ENCODE measurements around the gene ACY1. TPM values are rescaled to one million over a fixed set of nuclear protein-coding genes. Genes with fewer than 3 reads are reported as not detected.

The ACY1 gene
- total and polyA plus RNA-seq, 10 of the 15 experiments (the other 5 are each of a cell fraction or from before 2014, with no cell fraction given): 18.5 to 42.2 (median 27.8) TPM

DNA sequence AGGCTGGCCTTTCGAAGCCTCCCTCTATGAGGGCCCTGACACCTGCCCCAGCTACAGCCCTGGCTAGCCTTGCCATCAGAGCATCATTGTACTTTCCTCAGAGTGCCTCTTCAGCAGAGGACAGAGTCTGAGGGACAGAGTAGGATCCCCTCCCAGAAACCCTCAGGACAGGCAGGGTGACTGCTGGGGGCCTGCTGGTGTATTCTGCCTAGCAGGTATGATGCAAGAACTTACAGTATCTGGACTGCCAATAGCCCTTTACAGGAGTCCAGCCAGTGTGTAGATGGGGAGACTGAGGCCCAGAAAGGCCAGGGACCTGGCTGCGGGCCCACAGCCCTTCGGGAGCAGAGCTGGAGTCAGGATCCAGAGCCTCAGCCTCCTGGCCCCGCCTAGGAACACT is 54.0 kb downstream of the ACY1 start (continued):
- TF ChIP-seq, protein P1, sequence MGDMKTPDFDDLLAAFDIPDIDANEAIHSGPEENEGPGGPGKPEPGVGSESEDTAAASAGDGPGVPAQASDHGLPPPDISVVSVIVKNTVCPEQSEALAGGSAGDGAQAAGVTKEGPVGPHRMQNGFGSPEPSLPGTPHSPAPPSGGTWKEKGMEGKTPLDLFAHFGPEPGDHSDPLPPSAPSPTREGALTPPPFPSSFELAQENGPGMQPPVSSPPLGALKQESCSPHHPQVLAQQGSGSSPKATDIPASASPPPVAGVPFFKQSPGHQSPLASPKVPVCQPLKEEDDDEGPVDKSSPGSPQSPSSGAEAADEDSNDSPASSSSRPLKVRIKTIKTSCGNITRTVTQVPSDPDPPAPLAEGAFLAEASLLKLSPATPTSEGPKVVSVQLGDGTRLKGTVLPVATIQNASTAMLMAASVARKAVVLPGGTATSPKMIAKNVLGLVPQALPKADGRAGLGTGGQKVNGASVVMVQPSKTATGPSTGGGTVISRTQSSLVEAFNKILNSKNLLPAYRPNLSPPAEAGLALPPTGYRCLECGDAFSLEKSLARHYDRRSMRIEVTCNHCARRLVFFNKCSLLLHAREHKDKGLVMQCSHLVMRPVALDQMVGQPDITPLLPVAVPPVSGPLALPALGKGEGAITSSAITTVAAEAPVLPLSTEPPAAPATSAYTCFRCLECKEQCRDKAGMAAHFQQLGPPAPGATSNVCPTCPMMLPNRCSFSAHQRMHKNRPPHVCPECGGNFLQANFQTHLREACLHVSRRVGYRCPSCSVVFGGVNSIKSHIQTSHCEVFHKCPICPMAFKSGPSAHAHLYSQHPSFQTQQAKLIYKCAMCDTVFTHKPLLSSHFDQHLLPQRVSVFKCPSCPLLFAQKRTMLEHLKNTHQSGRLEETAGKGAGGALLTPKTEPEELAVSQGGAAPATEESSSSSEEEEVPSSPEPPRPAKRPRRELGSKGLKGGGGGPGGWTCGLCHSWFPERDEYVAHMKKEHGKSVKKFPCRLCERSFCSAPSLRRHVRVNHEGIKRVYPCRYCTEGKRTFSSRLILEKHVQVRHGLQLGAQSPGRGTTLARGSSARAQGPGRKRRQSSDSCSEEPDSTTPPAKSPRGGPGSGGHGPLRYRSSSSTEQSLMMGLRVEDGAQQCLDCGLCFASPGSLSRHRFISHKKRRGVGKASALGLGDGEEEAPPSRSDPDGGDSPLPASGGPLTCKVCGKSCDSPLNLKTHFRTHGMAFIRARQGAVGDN (IDR thresholded peaks at IDR 0.05): no peak
- TF ChIP-seq PAX5 (IDR thresholded peaks at IDR 0.05; ENCODE audit: borderline replicate concordance, low read depth, low read length): no peak

DNA sequence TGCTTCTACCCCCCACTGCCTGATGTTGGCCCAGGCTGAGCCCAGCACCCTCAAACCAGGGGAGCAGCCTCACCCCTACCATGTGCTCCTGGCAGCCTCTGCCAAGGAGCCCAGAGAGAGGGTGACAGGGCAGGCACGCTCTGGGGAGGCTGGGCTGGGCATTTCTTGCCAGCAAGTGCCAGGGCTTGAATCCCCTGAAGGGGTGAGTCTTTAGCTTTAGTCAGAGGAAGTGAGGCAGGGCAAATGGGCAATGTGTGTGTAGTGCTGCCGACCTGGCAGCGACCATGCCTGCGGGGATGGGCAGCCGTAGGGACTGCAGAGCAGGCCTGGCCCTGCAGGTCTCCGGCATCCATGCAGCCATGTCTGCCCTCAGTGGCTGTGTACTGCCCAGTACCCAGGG is 54.9 kb downstream of the ACY1 start:
- FAIRE-seq (no peak), DNase-seq (ENCODE audit: low read depth, low spot score) (no peak), ATAC-seq (no peak)
- Histone ChIP-seq H3K4me3 (no peak overlapping the region), H3K36me3 (ENCODE audit: control insufficient read depth in 2 of 2, insufficient read depth in 2 of 2, low read length in 1 of 2) (no peaks in the 10 kb centered on the region), H4K20me1 (ENCODE audit: control insufficient read depth, insufficient read depth) (no peaks in the 10 kb centered on the region), H3K9ac (ENCODE audit: control insufficient read depth, insufficient read depth, low read length) (no peak overlapping the region), H3K9me3 (replicated peaks; ENCODE audit: control insufficient read depth, insufficient read depth, low read length) (no peaks in the 10 kb centered on the region), H3K79me2 (ENCODE audit: control insufficient read depth, insufficient read depth, low read length) (no peaks in the 10 kb centered on the region), H3K4me2 (ENCODE audit: control insufficient read depth, insufficient read depth) (no peak overlapping the region), H3K4me1 (ENCODE audit: control insufficient read depth, insufficient read depth, low read length) (peaks cover 7% of the 10 kb centered on the region; the same call in 1 of the 2 replicates), H3K27me3 (replicated peaks in 1 of 2; ENCODE audit: control insufficient read depth in 2 of 2, insufficient read depth in 2 of 2, low read length in 1 of 2) (no peaks in the 10 kb centered on the region), H2AFZ (ENCODE audit: control insufficient read depth, low read depth, low read length) (no peak overlapping the region), H3K27ac (ENCODE audit: control insufficient read depth, insufficient read depth) (no peak overlapping the region)
- ChIA-PET SMC1A (ENCODE audit: uncharacterized antibody, unreplicated experiment) (interaction anchor here (0.8 to 3.8 kb wide), 4 partner anchors 10 to 85 kb away, joined by 3 to 37 read pairs (median 4); no protein-coding TSS in a partner anchor), RAD21 (ENCODE audit: unreplicated experiment) (interaction anchor here (1.0 to 4.5 kb wide), 2 partner anchors 15 to 36 kb away, joined by 3 to 48 read pairs; no protein-coding TSS in a partner anchor), CTCF (interaction anchor here (1.5 to 4.6 kb wide), 3 partner anchors 8 to 35 kb away, joined by 3 to 44 read pairs (median 41); no protein-coding TSS in a partner anchor), POLR2A (interaction anchor here (0.6 to 2.7 kb wide), 2 partner anchors 13 to 19 kb away, joined by 3 to 12 read pairs; no protein-coding TSS in a partner anchor)
- intact Hi-C loops (cut with micrococcal nuclease; ENCODE audit: unreplicated experiment) (no loop called here), in situ Hi-C loops (cut with MboI) (no loop called here)
- TF ChIP-seq CBX5 (IDR thresholded peaks at IDR 0.05; ENCODE audit: low read depth) (no peak), RB1 (IDR thresholded peaks at IDR 0.05; ENCODE audit: borderline replicate concordance) (no peak), CEBPB (IDR thresholded peaks at IDR 0.05; ENCODE audit: borderline replicate concordance in 1 of 2, low read depth in 2 of 2, low read length in 2 of 2) (no peak), PML (IDR thresholded peaks at IDR 0.05; ENCODE audit: low read length) (no peak), SPI1 (IDR thresholded peaks at IDR 0.05; ENCODE audit: borderline replicate concordance, insufficient read depth, low read depth, low read length) (no peak), ZNF384 (IDR thresholded peaks at IDR 0.05; ENCODE audit: borderline replicate concordance, low read depth, low read length) (no peak)
- TF ChIP-seq, protein P2, sequence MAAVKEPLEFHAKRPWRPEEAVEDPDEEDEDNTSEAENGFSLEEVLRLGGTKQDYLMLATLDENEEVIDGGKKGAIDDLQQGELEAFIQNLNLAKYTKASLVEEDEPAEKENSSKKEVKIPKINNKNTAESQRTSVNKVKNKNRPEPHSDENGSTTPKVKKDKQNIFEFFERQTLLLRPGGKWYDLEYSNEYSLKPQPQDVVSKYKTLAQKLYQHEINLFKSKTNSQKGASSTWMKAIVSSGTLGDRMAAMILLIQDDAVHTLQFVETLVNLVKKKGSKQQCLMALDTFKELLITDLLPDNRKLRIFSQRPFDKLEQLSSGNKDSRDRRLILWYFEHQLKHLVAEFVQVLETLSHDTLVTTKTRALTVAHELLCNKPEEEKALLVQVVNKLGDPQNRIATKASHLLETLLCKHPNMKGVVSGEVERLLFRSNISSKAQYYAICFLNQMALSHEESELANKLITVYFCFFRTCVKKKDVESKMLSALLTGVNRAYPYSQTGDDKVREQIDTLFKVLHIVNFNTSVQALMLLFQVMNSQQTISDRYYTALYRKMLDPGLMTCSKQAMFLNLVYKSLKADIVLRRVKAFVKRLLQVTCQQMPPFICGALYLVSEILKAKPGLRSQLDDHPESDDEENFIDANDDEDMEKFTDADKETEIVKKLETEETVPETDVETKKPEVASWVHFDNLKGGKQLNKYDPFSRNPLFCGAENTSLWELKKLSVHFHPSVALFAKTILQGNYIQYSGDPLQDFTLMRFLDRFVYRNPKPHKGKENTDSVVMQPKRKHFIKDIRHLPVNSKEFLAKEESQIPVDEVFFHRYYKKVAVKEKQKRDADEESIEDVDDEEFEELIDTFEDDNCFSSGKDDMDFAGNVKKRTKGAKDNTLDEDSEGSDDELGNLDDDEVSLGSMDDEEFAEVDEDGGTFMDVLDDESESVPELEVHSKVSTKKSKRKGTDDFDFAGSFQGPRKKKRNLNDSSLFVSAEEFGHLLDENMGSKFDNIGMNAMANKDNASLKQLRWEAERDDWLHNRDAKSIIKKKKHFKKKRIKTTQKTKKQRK (IDR thresholded peaks at IDR 0.05; ENCODE audit: low read depth, low read length): no peak
- TF ChIP-seq, protein P3, sequence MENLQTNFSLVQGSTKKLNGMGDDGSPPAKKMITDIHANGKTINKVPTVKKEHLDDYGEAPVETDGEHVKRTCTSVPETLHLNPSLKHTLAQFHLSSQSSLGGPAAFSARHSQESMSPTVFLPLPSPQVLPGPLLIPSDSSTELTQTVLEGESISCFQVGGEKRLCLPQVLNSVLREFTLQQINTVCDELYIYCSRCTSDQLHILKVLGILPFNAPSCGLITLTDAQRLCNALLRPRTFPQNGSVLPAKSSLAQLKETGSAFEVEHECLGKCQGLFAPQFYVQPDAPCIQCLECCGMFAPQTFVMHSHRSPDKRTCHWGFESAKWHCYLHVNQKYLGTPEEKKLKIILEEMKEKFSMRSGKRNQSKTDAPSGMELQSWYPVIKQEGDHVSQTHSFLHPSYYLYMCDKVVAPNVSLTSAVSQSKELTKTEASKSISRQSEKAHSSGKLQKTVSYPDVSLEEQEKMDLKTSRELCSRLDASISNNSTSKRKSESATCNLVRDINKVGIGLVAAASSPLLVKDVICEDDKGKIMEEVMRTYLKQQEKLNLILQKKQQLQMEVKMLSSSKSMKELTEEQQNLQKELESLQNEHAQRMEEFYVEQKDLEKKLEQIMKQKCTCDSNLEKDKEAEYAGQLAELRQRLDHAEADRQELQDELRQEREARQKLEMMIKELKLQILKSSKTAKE (IDR thresholded peaks at IDR 0.05; ENCODE audit: low read depth, poor library complexity, severe bottlenecking): no peak
- 75% methylated on average over 6 of the region's 6 CpGs for WGBS (ENCODE audit: insufficient coverage, insufficient replicate concordance, low lambda C conversion rate, missing lambda C conversion rate)
- no TSS peak for BruUV-seq (replicated peaks)

Measured in GM12878 (cell line).